Measurements from ENCODE around the gene ACAD11. TPM values are rescaled to one million over a fixed set of nuclear protein-coding genes. Genes with fewer than 3 reads are reported as not detected.

Gene ACAD11
- total and polyA plus RNA-seq, 9 of the 15 experiments (the other 6 are each of a cell fraction or from before 2014, with no cell fraction given), result 1.3 to 8.4 (median 4.0) TPM

- Histone ChIP-seq H4K20me1 (replicated peaks; ENCODE audit: control insufficient read depth, insufficient read depth, low read length) (no peaks in the 10 kb centered on the region), H3K36me3 (ENCODE audit: control insufficient read depth, insufficient read depth, low read length) (no peaks in the 10 kb centered on the region), H2AFZ (ENCODE audit: low read depth, low read length) (no peak overlapping the region), H3K9me3 (replicated peaks; ENCODE audit: control insufficient read depth, insufficient read depth, low read depth, low read length) (no peaks in the 10 kb centered on the region), H3K79me2 (ENCODE audit: control insufficient read depth, insufficient read depth, low read length) (no peaks in the 10 kb centered on the region), H3K9ac (ENCODE audit: insufficient read depth in 1 of 2, low read depth in 2 of 2, low read length in 2 of 2) (no peak overlapping the region), H3K4me3 (no peak overlapping the region), H3K27ac (ENCODE audit: extremely low read depth, low read depth, low read length) (no peak overlapping the region), H3K9me1 (ENCODE audit: control insufficient read depth, insufficient read depth, low read length) (no peaks in the 10 kb centered on the region), H3K27me3 (ENCODE audit: control insufficient read depth in 2 of 2, insufficient read depth in 2 of 2, low read length in 2 of 2) (no peaks in the 10 kb centered on the region), H3K4me2 (ENCODE audit: insufficient read depth, low read length) (no peak overlapping the region), H3K4me1 (replicated peaks in 1 of 2; ENCODE audit: control insufficient read depth in 2 of 2, insufficient read depth in 2 of 2, low read length in 2 of 2) (no peaks in the 10 kb centered on the region)
- DNase-seq (ENCODE audit: extremely low read depth in 1 of 4, low spot score in 3 of 4) (no peak), FAIRE-seq (no peak), ATAC-seq (no peak)
- 30% methylated on average over 1 of the region's 1 CpG for WGBS (ENCODE audit: insufficient coverage, low coverage, missing lambda C conversion rate)
- intact Hi-C loops (cut with micrococcal nuclease), result no loop called here
- TF ChIP-seq TAF15 (IDR thresholded peaks at IDR 0.05; ENCODE audit: low read depth, low read length) (no peak), ZNF143 (CRISPR knock-in tag; IDR thresholded peaks at IDR 0.05) (no peak), BMI1 (IDR thresholded peaks at IDR 0.05; ENCODE audit: low read length) (no peak)
- no TSS peak for BruUV-seq (replicated peaks)
- in situ Hi-C loops (cut with MboI), result no loop called here
- ChIA-PET POLR2A (no interaction called here), CTCF (ENCODE audit: low intra/inter-chr PET ratio) (no interaction called here)
Observed at GRCh38 chr3:132637590-132637989, 22.0 kb downstream of the ACAD11 start.

GRCh38 chr3:132635052-132635451 lies 24.6 kb downstream of the ACAD11 start:
- POLR2A ChIA-PET, result no interaction called here
- TF ChIP-seq XRCC3 (IDR thresholded peaks at IDR 0.05) (no peak), FIP1L1 (IDR thresholded peaks at IDR 0.05; ENCODE audit: low read depth, low read length, poor library complexity, severe bottlenecking) (no peak), E2F3 (CRISPR knock-in tag; IDR thresholded peaks at IDR 0.05) (no peak), DDX20 (tag; IDR thresholded peaks at IDR 0.05; ENCODE audit: low read depth) (no peak), CREBBP (IDR thresholded peaks at IDR 0.05; ENCODE audit: low read depth, low read length) (no peak), RBM17 (IDR thresholded peaks at IDR 0.05; ENCODE audit: borderline replicate concordance, low read depth, low read length) (no peak), ZFP36 (IDR thresholded peaks at IDR 0.05; ENCODE audit: low read depth, low read length, partially characterized antibody) (no peak), SIRT6 (IDR thresholded peaks at IDR 0.05; ENCODE audit: low read depth, low read length) (no peak), HDGF (IDR thresholded peaks at IDR 0.05) (no peak), ZNF184 (CRISPR knock-in tag; IDR thresholded peaks at IDR 0.05) (no peak), XRCC5 (IDR thresholded peaks at IDR 0.05; ENCODE audit: low read depth, low read length) (no peak), MTF1 (CRISPR knock-in tag; IDR thresholded peaks at IDR 0.05; ENCODE audit: borderline replicate concordance) (no peak), L3MBTL2 (IDR thresholded peaks at IDR 0.05) (no peak)
- H3K4me3 ChIP-seq, result no peak overlapping the region
- CTCF ChIA-PET (ENCODE audit: low intra/inter-chr PET ratio), result no interaction called here
- H3K4me2 ChIP-seq (ENCODE audit: insufficient read depth, low read length), result no peak overlapping the region
- no peaks in the 10 kb centered on the region for H3K36me3 ChIP-seq (ENCODE audit: control insufficient read depth, insufficient read depth, low read length)
- H3K27me3 ChIP-seq (ENCODE audit: control insufficient read depth in 2 of 2, insufficient read depth in 2 of 2, low read length in 2 of 2), result no peaks in the 10 kb centered on the region
- H2AFZ ChIP-seq (ENCODE audit: low read depth, low read length), result no peak overlapping the region
- no peak for DNase-seq (ENCODE audit: extremely low read depth in 1 of 4, low spot score in 3 of 4)
- in situ Hi-C loops (cut with MboI) (no loop called here), intact Hi-C loops (cut with micrococcal nuclease) (no loop called here)
- no peak for FAIRE-seq
- no peak overlapping the region for H3K27ac ChIP-seq (ENCODE audit: extremely low read depth, low read depth, low read length)
- BruUV-seq (replicated peaks), result no TSS peak
- no peaks in the 10 kb centered on the region for H3K9me1 ChIP-seq (ENCODE audit: control insufficient read depth, insufficient read depth, low read length)
- H4K20me1 ChIP-seq (replicated peaks; ENCODE audit: control insufficient read depth, insufficient read depth, low read length), result no peaks in the 10 kb centered on the region
- H3K79me2 ChIP-seq (ENCODE audit: control insufficient read depth, insufficient read depth, low read length), result no peaks in the 10 kb centered on the region
- no peak overlapping the region for H3K9ac ChIP-seq (ENCODE audit: insufficient read depth in 1 of 2, low read depth in 2 of 2, low read length in 2 of 2)
- H3K4me1 ChIP-seq (replicated peaks in 1 of 2; ENCODE audit: control insufficient read depth in 2 of 2, insufficient read depth in 2 of 2, low read length in 2 of 2), result no peaks in the 10 kb centered on the region
- H3K9me3 ChIP-seq (replicated peaks; ENCODE audit: control insufficient read depth, insufficient read depth, low read depth, low read length), result no peaks in the 10 kb centered on the region
- no peak for ATAC-seq
